A204.1 (cell line): Measurements from ENCODE around the gene UBAP2.

ENCODE experiments used
- FAIRE-seq: peaks from 2 replicates; lab custom pipeline; 2012; peaks lifted over from hg19 to GRCh38; lab: Jason Lieb, UNC

Gene UBAP2, protein sequence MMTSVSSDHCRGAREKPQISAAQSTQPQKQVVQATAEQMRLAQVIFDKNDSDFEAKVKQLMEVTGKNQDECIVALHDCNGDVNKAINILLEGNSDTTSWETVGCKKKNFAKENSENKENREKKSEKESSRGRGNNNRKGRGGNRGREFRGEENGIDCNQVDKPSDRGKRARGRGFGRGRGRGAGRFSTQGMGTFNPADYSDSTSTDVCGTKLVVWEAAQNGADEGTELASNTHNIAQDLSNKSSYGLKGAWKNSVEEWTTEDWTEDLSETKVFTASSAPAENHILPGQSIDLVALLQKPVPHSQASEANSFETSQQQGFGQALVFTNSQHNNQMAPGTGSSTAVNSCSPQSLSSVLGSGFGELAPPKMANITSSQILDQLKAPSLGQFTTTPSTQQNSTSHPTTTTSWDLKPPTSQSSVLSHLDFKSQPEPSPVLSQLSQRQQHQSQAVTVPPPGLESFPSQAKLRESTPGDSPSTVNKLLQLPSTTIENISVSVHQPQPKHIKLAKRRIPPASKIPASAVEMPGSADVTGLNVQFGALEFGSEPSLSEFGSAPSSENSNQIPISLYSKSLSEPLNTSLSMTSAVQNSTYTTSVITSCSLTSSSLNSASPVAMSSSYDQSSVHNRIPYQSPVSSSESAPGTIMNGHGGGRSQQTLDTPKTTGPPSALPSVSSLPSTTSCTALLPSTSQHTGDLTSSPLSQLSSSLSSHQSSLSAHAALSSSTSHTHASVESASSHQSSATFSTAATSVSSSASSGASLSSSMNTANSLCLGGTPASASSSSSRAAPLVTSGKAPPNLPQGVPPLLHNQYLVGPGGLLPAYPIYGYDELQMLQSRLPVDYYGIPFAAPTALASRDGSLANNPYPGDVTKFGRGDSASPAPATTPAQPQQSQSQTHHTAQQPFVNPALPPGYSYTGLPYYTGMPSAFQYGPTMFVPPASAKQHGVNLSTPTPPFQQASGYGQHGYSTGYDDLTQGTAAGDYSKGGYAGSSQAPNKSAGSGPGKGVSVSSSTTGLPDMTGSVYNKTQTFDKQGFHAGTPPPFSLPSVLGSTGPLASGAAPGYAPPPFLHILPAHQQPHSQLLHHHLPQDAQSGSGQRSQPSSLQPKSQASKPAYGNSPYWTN

DNA sequence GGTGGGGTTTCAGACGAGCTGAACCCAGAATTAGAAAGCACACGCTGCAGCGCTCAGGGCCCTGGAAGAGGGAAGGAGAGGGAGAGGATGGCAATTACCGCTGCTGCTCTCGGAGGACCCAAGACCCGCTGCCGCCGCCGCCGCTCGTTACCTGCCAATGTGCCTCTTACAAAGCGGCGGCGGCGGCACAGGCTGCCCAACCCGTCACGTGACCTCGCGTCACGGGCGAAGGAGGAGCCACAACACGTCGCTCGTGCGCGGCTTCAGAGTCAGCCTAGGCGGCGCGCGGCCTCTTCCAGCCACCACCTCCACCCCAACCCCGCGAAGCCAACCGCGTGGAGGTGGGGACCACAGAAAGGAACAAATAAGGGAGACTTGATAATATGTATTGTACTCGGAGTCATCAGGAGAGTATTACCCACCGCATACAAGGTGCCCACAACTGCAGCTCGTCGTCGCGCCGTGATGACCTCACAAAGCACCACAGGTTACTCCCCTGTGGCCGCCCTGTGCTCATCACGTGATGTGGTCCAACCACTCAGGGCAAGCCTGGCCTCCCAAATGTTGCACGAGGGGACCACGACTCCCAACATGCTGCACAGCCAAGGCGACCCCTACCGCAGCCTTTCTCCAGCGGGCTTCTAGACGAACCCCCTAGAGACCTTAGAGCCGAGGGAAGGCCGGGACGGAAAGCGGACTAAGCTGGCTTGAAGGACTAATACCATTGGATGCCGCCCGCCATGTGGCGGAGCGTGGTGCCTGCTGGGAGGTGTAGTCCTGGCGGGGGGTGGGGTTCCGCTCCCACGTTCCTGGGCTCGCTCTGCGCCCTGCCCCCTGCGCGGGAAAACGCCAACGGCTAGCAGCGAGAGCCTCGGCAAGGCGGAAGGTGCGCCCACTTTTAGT lies at the start of gene UBAP2:
UBAP2 (minus strand) TSS at position 161 of the 903 bp plus-strand sequence. CDS start 31,739 bp downstream, outside the sequence.
- FAIRE-seq: no peak

- FAIRE-seq: no peak
These were observed 49.6 kb upstream of the UBAP2 start for GRCh38 chr9:34098307-34098706.

GRCh38 chr9:34097865-34098264 lies 49.2 kb upstream of the UBAP2 start:
- no peak for FAIRE-seq

GRCh38 chr9:34096751-34097150 lies 48.1 kb upstream of the UBAP2 start:
- FAIRE-seq: no peak

DNA sequence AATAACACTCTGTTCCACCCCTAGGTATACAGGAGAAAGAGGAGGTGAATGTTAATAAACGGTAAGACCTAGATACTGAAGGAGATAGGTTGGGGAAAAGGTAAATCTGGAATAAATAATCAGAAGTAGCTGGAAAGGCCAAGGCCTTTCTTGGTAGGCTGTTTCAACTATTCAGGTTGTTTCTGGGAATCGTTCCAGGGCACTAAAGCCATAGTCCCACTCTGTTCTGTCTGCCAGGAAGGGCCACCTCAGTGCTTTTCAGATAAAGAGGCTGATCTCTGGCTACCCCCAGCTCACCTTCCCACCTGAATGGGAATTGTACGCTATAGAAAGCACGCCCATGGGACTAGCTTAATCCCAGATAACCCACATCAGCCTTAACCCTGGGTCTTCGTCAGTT lies 44.9 kb upstream of the UBAP2 start:
- no peak for FAIRE-seq

- FAIRE-seq: no peak
These were observed 40.6 kb upstream of the UBAP2 start for GRCh38 chr9:34089311-34089710.

DNA sequence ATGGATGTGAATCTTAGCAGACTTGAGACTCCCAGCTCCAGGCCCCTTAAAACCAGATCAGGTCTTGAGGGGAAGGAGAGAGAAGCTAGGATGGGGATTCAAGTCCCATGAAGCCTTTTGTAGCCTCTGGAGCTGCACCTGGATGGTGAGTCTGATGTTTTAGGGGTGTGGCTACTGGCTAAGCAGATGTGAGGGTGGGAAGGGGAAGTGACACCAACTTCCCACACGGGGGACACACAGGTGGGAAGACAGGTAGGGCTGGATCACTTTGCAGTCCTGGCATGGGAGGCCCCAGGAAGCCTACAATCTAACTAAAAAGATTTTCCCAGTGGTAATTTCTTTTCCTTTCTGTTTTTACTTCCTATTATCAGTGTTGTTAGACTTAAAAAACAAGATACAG lies 38.7 kb upstream of the UBAP2 start:
- FAIRE-seq: no peak

- FAIRE-seq: no peak
These were observed 38.2 kb upstream of the UBAP2 start for GRCh38 chr9:34086864-34087263.

DNA sequence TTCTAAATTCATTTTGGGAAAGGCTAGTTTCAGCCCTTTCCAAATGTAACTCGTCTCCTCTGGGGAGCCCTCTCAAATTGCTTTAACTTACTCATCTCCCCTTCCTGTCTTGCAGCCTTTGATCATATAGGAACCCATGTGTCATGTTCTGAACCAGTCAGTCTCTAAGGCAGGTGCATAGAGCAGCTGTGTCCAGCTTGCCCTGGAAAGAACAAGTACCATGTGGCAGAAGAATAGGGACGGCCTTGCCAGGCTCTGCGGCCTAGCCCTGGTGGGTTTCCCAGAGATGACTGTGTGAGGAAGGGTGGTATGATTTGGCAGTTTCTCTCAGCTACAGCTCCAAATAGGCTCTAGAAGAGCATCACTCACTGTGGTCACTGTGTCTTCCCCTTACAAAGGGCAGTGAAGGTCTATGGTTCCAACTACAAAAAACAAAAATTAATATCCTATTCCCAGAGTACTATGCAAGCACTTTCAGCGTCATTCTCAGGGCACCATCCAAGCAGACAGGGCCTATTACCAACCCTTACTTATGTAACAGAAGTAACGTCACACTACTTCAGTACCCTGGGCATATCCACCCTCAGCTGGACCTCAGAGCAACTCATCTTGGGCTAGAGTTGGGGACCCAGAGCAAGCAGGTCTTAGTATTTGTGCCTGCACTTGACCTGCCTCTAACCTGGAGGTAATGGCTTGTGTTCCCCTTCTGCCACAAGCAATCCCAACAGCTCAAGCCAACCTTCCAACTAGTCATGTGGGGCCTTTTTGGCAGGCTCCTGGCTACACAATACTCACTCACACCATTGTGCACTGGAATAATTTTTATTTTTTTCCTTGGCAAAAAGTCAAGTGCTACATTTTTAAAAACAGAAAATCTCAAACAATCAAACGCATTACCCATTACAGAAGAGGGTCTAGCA lies 37.2 kb upstream of the UBAP2 start:
- FAIRE-seq: no peak

- FAIRE-seq: no peak
These were observed 35.9 kb upstream of the UBAP2 start for GRCh38 chr9:34084562-34084961.

DNA sequence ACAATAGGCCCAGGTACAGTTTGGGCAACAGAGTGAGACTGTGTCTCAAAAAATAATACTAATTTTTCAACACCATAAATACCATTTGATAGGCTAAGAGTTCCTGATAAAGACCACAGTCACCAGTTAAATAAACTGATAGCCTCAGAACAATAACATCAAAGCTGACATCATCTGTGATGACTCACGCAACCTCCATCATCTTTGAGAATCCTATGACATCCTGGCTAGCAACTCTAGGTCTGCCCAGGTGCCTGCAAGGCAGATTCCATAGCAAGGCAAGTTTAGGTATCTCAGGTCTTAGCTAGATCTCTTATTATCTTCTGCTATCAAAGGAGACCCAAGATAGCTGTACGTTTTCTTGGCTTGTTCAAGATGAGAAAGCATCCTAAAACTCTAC lies 30.5 kb upstream of the UBAP2 start:
- FAIRE-seq: no peak

DNA sequence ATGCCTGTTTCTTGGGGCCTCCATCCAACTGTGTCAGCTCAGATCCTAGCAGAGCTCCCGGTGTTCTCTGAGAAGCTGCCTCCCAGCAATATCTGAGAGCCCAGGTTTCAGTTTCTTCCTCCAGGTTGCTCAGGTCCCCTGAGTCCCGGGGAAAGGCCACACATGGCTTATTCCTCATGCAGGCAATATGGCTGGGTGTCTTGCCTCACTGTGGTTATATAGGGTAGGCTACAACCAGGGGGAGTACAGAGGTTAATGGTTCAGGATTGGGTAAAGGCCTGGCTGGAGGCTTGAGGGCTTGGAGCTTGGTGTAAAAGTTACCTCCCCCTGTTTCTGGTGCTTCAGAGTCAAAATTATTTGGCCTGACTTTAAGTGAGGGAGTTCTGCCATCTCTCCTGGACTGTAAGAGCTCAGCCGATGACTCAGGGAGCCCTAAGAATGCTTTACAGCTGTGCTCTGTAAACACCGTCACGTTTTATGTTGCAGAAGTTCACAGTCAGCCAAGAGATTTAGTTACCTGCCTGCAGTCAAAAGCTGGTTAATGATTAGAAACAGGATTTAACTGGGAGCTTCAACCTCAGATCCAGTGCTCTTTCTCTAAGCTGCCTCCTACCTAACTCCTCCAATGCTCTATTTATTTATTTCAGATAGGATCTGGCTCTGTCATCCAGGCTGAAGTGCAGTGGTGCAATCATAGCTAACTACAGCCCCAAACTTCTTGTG lies 24.3 kb upstream of the UBAP2 start:
- no peak for FAIRE-seq

- no peak for FAIRE-seq
These were observed 23.7 kb upstream of the UBAP2 start for GRCh38 chr9:34072410-34072809.

DNA sequence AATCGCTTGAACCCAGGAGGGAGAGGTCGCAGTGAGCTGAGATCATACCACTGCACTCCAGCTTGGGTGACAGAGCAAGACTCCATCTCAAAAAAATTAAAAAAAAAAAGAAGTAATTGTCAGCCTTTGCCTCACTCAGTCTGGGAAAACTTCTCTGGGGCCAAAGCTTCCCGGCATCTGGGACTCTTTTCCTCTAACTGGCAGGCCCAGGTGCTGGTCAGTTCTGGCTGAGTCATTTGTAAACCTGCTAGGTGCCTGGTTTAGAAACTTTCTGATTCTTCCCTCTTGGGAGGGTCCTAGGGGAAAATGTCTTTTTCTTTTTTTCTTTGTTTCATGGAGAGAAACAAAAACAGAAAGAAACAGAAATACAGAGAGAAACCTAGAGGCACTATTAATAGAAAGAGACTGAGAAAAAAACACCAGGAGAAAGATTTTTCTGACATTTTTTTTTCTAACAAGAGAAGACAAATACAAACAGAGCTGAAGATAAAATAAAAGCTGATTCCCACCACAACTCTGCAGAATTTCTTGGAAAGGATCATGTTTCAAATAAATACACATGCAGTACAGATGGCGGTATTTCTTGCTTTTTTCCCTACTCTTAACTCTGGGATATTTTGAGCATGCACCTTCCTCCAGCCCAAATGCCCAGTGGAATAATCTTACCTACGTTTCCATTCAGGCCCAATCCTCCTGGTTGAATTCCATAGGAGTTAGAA lies 22.1 kb upstream of the UBAP2 start:
- no peak for FAIRE-seq

GRCh38 chr9:34069831-34070230 lies 21.1 kb upstream of the UBAP2 start:
- FAIRE-seq: no peak

DNA sequence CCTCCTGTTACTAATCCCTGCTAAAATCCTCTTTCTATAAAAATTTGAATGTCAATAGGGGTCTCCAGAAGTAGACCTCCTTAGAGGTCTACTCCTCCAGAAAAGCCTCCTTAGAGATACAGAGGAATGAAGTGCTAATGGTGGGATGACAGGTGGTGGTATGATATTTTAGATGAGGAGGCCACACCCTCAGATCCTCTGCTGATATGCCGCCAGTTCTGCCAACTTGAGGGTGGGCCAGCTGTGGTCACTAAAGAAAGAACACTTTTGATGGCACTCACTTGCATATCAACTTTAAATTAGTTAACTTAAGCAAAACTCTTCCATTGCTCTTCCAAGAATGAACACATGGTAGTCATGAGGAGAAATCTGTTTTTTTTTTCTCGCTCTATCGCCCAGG lies 16.9 kb upstream of the UBAP2 start:
- FAIRE-seq: no peak

DNA sequence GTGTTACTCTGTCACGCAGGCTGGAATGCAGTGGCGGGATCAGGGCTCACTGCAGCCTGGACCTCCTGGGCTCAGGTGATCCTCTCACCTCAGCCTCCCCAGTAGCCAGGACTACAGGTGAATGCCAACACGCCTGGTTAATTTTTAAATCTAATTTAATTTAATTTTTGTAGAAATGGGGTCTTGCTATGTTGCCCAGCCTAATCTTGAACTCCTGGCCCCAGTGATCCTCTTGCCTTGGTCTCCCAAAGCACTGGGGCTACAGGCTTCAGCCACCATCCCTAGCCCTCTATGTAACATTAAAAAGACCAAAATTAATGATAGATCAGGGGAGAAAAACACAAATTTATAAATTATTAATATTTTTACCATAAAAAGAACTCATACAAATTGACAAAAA lies 11.3 kb upstream of the UBAP2 start:
- no peak for FAIRE-seq

GRCh38 chr9:34059281-34059680 lies 10.6 kb upstream of the UBAP2 start:
- no peak for FAIRE-seq

- no peak for FAIRE-seq
These were observed 1.1 kb upstream of the UBAP2 start for GRCh38 chr9:34049630-34050384.
